ENCODE results near the gene SLC5A10. TPM values are rescaled to one million over a fixed set of nuclear protein-coding genes. Genes with fewer than 3 reads are reported as not detected.
"Not testable (repeated sequence)": the region's sequence is repeated elsewhere in the genome, so short reads cannot be mapped to it uniquely, and the experiment has no call there.

Gene SLC5A10
- total RNA-seq, 2 donors from 2014 or later = not detected

DNA sequence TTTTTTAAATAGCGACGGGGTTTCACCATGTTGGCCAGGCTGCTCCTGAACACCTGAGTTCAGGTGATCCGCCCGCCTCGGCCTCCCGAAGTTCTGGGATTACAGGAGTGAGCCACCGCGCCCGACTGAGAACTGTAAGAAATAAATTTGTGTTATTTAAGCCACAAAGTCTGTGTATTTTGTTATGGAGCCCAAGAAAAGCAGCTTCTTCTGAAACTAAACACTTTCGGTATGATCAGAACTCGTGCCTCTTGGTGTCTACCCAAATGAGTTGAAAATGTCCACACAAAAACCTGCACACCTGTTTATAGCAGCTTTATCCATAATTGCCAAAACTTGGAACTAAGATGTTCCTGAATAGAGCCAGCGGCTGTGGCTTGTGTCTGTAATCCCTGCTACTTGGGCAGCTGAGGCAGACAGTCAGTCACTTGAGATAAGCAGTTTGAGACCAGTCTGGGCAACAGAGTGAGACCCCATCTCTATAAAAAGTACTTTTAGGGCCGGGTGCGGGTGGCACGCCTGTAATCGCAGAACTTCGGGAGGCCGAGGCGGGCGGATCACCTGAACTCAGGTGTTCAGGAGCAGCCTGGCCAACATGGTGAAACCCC lies 110.9 kb downstream of the SLC5A10 start:
- not testable (repeated sequence) for DNase-seq; H3K4me1 Mint-ChIP-seq; H3K36me3 Mint-ChIP-seq (ENCODE audit: low read depth); H3K27me3 Mint-ChIP-seq; H3K4me3 Mint-ChIP-seq; H3K9me3 ChIP-seq (ENCODE audit: control insufficient read depth, low read length, poor library complexity, severe bottlenecking)
- H3K27ac Mint-ChIP-seq = peak overlapping the region; percentile 97
- ATAC-seq = peak; percentile 73

DNA sequence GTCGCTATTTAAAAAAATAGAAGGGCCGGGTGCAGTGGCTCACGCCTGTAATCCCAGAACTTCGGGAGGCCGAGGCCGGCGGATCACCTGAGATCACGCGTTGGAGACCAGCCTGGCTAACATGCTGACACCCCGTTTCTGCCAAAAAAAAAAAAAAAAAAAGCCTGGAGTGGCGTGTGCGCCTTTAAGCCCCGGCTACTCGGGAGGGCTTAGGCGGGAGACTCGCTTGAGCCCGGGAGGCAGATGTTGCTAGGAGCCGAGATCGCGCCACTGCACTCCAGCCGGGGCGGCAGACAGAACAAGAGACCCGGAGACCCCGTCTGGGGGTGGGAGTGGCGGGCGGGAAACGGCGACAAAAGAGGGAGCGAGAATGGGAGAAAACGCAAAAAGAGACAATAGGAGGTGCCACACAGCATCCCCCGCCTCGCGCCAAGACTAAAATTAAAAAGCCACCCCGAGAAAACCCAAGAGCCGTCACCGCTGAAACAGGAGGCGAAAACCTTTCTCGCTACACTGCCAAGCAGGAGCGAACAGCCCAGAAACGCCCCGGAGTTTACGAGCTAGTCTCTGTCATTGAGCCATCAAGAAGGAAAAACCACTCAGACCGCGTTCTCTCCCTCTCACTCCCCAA lies 111.5 kb downstream of the SLC5A10 start:
- Mint-ChIP-seq H3K4me3 (peak overlapping the region; percentile 66), H3K27ac (peak overlapping the region; percentile 97)
- ATAC-seq (peak; percentile 28), DNase-seq (peak; percentile 28 to 69 (median 39))
- H3K27me3 Mint-ChIP-seq; H3K9me3 ChIP-seq (ENCODE audit: control insufficient read depth, low read length, poor library complexity, severe bottlenecking); H3K4me1 Mint-ChIP-seq; H3K36me3 Mint-ChIP-seq (ENCODE audit: low read depth): not testable (repeated sequence)

DNA sequence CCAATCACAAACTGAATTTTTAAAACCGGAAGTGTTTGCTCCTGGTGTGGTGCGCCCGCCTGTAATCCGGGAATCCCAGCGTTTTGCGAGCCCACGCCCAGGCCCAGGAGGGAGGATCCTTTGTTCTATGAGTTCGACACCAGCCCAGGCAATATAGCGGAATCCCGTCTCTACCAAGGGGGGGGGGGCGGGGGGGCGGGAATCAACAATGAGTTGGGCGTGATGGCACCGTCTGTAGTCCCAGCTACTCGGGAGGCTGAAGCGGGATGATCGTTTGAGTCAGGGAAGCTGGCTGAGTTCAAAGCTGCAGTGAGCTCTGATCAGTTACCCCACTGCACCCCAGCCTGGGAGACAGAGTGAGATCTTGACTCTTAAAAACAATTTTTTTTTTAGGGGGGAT lies 112.4 kb downstream of the SLC5A10 start:
- not testable (repeated sequence) for H3K4me1 Mint-ChIP-seq; H3K9me3 ChIP-seq (ENCODE audit: control insufficient read depth, low read length, poor library complexity, severe bottlenecking); ATAC-seq; H3K27ac Mint-ChIP-seq; DNase-seq; H3K27me3 Mint-ChIP-seq; H3K36me3 Mint-ChIP-seq (ENCODE audit: low read depth)
- H3K4me3 Mint-ChIP-seq = peak overlapping the region; percentile 39

DNA sequence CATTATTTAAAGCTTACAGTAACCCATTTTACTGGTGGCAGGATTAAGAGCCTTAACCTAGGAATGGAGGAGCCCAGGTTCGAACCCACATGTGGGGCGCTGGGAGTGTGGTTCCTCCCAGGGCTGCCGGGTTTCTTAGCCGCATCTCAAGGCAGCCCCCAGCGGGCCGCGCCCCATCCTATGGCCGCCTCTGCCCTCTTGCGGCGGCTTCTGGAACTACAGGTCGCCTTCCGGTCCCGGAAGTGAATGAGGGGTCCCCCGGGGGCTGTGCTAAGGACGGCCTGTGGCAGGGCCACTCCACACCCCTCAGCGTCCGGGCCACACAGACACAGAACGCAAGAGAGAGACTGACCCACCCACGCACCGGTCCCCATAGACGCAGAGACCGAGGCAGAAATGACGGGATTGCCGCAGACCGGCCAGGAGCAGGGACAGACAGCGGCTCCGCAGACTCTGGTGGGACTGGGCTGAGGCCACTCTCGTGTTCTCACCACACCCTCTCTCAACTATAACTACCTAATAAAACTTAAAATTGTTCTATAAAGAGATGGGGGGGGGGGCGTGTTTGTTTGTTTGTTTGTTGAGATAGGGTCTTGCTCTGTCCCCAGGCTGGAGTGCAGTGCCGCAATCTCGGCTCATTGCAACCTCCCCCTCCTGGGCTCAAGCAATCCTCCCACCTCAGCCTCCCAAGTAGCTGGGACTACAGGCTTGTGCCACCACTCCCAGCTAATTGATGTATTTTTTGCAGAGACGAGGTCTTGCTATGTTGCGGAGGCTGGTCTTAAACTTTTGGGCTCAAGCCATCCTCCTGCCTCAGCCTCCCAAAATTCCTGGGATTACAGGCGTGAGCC lies 118.6 kb downstream of the SLC5A10 start:
- not testable (repeated sequence) for H3K36me3 Mint-ChIP-seq (ENCODE audit: low read depth); H3K27ac Mint-ChIP-seq; DNase-seq; H3K4me3 Mint-ChIP-seq; H3K27me3 Mint-ChIP-seq; H3K4me1 Mint-ChIP-seq; H3K9me3 ChIP-seq (ENCODE audit: control insufficient read depth, low read length, poor library complexity, severe bottlenecking)
- peak; percentile 99 for ATAC-seq

Other genes starting within 250 kb of the SLC5A10 start
- not detected for gene FBXW10, start 208.1 kb upstream of the SLC5A10 start, total RNA-seq
- gene TVP23B, start 171.0 kb upstream of the SLC5A10 start, total RNA-seq = 10 to 100 TPM; 17.2 to 28.6 TPM
- 10 to 100 TPM; 26.3 to 27.9 TPM for gene PRPSAP2, start 94.0 kb upstream of the SLC5A10 start, total RNA-seq
- gene FAM83G, start 52.6 kb downstream of the SLC5A10 start, total RNA-seq = 1 to 10 TPM; 7.8 to 7.9 TPM
- gene GRAP, start 94.8 kb downstream of the SLC5A10 start, total RNA-seq = 10 to 100 TPM; 23.8 to 26.7 TPM
- gene GRAPL, start 175.4 kb downstream of the SLC5A10 start, total RNA-seq = 10 to 100 TPM; 17.5 to 21.0 TPM